GM12878 (cell line): Measurements from ENCODE around the gene LRP1B. TPM values are rescaled to one million over a fixed set of nuclear protein-coding genes. Genes with fewer than 3 reads are reported as not detected.

Experiments
- ATAC-seq: fragments of 200-7000 bp; cut with Tn5 transposase; 3 replicates; pipeline ENCODE4 v1.9.1; 2020; ENCODE audit warnings: mild to moderate bottlenecking, moderate library complexity
- BruUV-seq: library from RNA; stranded (reverse); fragments of 400-500 nt; replicated peaks from 2 replicates; lab custom pipeline; 2021; lab: Mats Ljungman, UMichigan
- CTCF ChIA-PET: fragments of 300-600 bp; sonication (Branson Sonifier 250); formaldehyde crosslinking; extraction: SDS; loops from one replicate; lab custom pipeline; 2021; ENCODE audit warnings: inconsistent platforms; lab: Yijun Ruan, JAX
- POLR2A ChIA-PET: fragments of 350-600 bp; formaldehyde crosslinking; extraction: SDS; loops from one replicate; lab custom pipeline; 2021; ENCODE audit warnings: inconsistent platforms; lab: Charles Lee
- RAD21 ChIA-PET: fragments of 300-600 bp; sonication (Branson Sonifier 250); formaldehyde crosslinking; loops from one replicate; lab custom pipeline; 2023; ENCODE audit warnings: antibody characterized with exemption; ENCODE audit not compliant: unreplicated experiment; lab: Charles Lee
- SMC1A ChIA-PET: fragments of 300-600 bp; sonication (Branson Sonifier 250); formaldehyde crosslinking; loops from one replicate; lab custom pipeline; 2023; ENCODE audit not compliant: unreplicated experiment, uncharacterized antibody; lab: Charles Lee
- DNase-seq: peaks from one replicate; pipeline ENCODE4 v3.0.0-alpha.2; 2011; ENCODE audit warnings: low read depth, low spot score
- FAIRE-seq: peaks from 3 replicates; lab custom pipeline; 2011; peaks lifted over from hg19 to GRCh38; lab: Jason Lieb, UNC
- H2AFZ ChIP-seq: 2 replicates; pipeline ENCODE4 v1.6.0; 2011; ENCODE audit warnings: low read depth, low read length, control low read depth; ENCODE audit not compliant: control insufficient read depth
- H3K27ac ChIP-seq: 2 replicates; pipeline ENCODE4 v1.5.1; 2011; ENCODE audit warnings: control low read depth; ENCODE audit not compliant: control insufficient read depth, insufficient read depth
- H3K27me3 ChIP-seq, 2 experiments: replicated peaks in 1 of 2; 2 replicates each; pipeline versions ENCODE4 v1.6.0 to v1.6.1; 2011; ENCODE audit warnings: low read length in 1 of 2; ENCODE audit not compliant: control insufficient read depth in 2 of 2, insufficient read depth in 2 of 2
- H3K36me3 ChIP-seq, 2 experiments: 2 replicates each; pipeline ENCODE4 v1.5.1; 2011; ENCODE audit warnings: low read length in 1 of 2; ENCODE audit not compliant: control insufficient read depth in 2 of 2, insufficient read depth in 2 of 2
- H3K4me1 ChIP-seq: 2 replicates; pipeline ENCODE4 v1.6.1; 2011; ENCODE audit warnings: mild to moderate bottlenecking, low read length, moderate library complexity, mixed read lengths; ENCODE audit not compliant: control insufficient read depth, insufficient read depth
- H3K4me2 ChIP-seq: 2 replicates; pipeline ENCODE4 v1.6.0; 2011; ENCODE audit warnings: control low read depth; ENCODE audit not compliant: control insufficient read depth, insufficient read depth
- H3K4me3 ChIP-seq: fragments of 200-600 bp; sonication (generic); 2 replicates; pipeline ENCODE4 v1.5.1; 2016
- H3K79me2 ChIP-seq: 2 replicates; pipeline ENCODE4 v1.6.0; 2011; ENCODE audit warnings: low read length; ENCODE audit not compliant: control insufficient read depth, insufficient read depth
- H3K9ac ChIP-seq: 2 replicates; pipeline ENCODE4 v1.8.0; 2011; ENCODE audit warnings: low read length, control low read depth, mixed read lengths; ENCODE audit not compliant: control insufficient read depth, insufficient read depth
- H3K9me3 ChIP-seq: replicated peaks from 3 replicates; pipeline ENCODE4 v1.5.1; 2011; ENCODE audit warnings: mild to moderate bottlenecking, low read length; ENCODE audit not compliant: control insufficient read depth, insufficient read depth
- H4K20me1 ChIP-seq: 2 replicates; pipeline ENCODE4 v1.6.0; 2011; ENCODE audit not compliant: control insufficient read depth, insufficient read depth
- BRCA1 ChIP-seq: IDR thresholded peaks from 2 replicates; pipeline ENCODE4 v1.6.1; 2011; ENCODE audit warnings: low read depth, low read length, improper control_type of control experiment
- CHD2 ChIP-seq: IDR thresholded peaks from 2 replicates; pipeline ENCODE4 v1.6.1; 2011; ENCODE audit warnings: low read depth, low read length, improper control_type of control experiment, borderline replicate concordance
- DPF2 ChIP-seq: fragments of 450-650 bp; IDR thresholded peaks from 2 replicates; pipeline ENCODE4 v1.6.1; 2017; ENCODE audit warnings: mild to moderate bottlenecking
- MTA3 ChIP-seq: IDR thresholded peaks from 2 replicates; pipeline ENCODE4 v1.6.1; 2012; ENCODE audit warnings: low read length, inconsistent platforms, borderline replicate concordance
- STAT3 ChIP-seq: IDR thresholded peaks from 2 replicates; pipeline ENCODE4 v1.6.1; 2011; ENCODE audit warnings: low read depth, low read length, improper control_type of control experiment
- TARDBP ChIP-seq: IDR thresholded peaks from 2 replicates; pipeline ENCODE4 v1.6.1; 2016; ENCODE audit warnings: borderline replicate concordance
- ZBED1 ChIP-seq: IDR thresholded peaks from 2 replicates; pipeline ENCODE4 v1.6.1; 2016; ENCODE audit warnings: borderline replicate concordance
- WGBS: methylation state at CpG from one replicate; pipeline ENCODE4 v1.1.6; 2016; ENCODE audit warnings: low lambda C conversion rate; ENCODE audit not compliant: insufficient replicate concordance, insufficient coverage; ENCODE audit errors: missing lambda C conversion rate; 5-methylcytosine and 5-hydroxymethylcytosine counted together
- in situ Hi-C: fragments of 300-500 bp; cut with MboI; formaldehyde crosslinking; loops from 9 replicates; pipeline ENCODE4 v1.14.3; 2018; ENCODE audit warnings: mixed read lengths
- intact Hi-C: fragments of 100-400 bp; cut with micrococcal nuclease; formaldehyde crosslinking; loops from one replicate; pipeline ENCODE4 v1.14.2; 2022; ENCODE audit not compliant: unreplicated experiment
- polyA plus RNA-seq, 11 experiments: library from polyadenylated mRNA; depleted of rRNA in 4 of 11; unstranded in 6 of 11; stranded (reverse) in 5 of 11; fragments of >200 nt; fragmentation: Nextera tagmentation in 4 of 11; fragmentation: Illumina TruSeq in 1 of 11; extraction: Ambion mirVana in 4 of 11; extraction: Trizol in 1 of 11; gene quantifications; 1 replicate in 1 of 11; 2 replicates in 10 of 11; pipeline versions ENCODE4 v1.2.1 to v1.2.3, GENCODE V29; 2011 to 2016; ENCODE audit warnings: inconsistent platforms in 2 of 11, missing spikeins in 2 of 11, low read depth in 1 of 11
- total RNA-seq, 4 experiments: library from RNA; depleted of rRNA in 3 of 4; stranded (reverse); fragments of >200 nt in 3 of 4; fragmentation: Illumina TruSeq in 1 of 4; extraction: Trizol in 1 of 4; gene quantifications; 2 replicates each; pipeline versions ENCODE4 v1.2.1 to v1.2.3, GENCODE V29; 2013 to 2021
- TF ChIP-seq, protein P1 (sequence below): fragments of 450-650 bp; IDR thresholded peaks from 2 replicates; pipeline ENCODE4 v1.6.1; 2016; ENCODE audit warnings: mild to moderate bottlenecking, moderate library complexity, borderline replicate concordance
- TF ChIP-seq, protein P2 (sequence below): IDR thresholded peaks from 2 replicates; pipeline ENCODE4 v1.6.1; 2012; ENCODE audit warnings: low read depth, low read length, improper control_type of control experiment

Gene LRP1B
- total and polyA plus RNA-seq, 10 of the 15 experiments (the other 5 are each of a cell fraction or from before 2014, with no cell fraction given) = under 0.01 to 0.06 (median 0.03) TPM; not detected in 5

DNA sequence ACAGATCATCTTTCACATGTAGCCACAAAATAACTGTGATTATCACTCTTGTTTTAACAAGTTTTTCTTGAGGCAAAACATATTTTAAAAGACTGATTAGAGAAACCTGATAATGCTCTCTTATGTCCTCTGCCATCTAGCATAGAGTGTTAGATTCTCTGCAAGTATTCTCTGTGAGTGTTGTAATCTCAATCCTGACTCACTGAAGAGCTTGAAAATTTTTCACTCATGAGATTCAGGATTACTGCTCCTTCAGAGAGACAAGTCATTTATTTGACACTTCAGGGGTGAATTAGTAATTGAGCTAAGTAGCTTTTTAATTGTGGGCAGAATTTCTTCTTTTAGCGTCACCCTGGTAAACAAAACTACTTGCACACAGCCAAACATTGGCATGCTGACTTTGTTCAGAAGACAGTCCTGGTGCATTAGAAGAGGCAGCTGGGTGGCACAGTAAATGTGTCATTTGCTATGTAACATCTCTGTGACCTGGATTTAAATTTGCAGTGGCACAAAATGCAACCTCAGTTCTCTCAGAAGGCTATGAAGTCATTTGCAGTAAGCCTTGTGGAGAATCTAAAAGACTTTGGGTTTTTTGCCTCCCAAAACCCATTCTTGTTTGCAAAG is 172.9 kb downstream of the LRP1B start (continued):
- TF ChIP-seq, protein P1, sequence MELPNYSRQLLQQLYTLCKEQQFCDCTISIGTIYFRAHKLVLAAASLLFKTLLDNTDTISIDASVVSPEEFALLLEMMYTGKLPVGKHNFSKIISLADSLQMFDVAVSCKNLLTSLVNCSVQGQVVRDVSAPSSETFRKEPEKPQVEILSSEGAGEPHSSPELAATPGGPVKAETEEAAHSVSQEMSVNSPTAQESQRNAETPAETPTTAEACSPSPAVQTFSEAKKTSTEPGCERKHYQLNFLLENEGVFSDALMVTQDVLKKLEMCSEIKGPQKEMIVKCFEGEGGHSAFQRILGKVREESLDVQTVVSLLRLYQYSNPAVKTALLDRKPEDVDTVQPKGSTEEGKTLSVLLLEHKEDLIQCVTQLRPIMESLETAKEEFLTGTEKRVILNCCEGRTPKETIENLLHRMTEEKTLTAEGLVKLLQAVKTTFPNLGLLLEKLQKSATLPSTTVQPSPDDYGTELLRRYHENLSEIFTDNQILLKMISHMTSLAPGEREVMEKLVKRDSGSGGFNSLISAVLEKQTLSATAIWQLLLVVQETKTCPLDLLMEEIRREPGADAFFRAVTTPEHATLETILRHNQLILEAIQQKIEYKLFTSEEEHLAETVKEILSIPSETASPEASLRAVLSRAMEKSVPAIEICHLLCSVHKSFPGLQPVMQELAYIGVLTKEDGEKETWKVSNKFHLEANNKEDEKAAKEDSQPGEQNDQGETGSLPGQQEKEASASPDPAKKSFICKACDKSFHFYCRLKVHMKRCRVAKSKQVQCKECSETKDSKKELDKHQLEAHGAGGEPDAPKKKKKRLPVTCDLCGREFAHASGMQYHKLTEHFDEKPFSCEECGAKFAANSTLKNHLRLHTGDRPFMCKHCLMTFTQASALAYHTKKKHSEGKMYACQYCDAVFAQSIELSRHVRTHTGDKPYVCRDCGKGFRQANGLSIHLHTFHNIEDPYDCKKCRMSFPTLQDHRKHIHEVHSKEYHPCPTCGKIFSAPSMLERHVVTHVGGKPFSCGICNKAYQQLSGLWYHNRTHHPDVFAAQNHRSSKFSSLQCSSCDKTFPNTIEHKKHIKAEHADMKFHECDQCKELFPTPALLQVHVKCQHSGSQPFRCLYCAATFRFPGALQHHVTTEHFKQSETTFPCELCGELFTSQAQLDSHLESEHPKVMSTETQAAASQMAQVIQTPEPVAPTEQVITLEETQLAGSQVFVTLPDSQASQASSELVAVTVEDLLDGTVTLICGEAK = no peak
- TF ChIP-seq, protein P2, sequence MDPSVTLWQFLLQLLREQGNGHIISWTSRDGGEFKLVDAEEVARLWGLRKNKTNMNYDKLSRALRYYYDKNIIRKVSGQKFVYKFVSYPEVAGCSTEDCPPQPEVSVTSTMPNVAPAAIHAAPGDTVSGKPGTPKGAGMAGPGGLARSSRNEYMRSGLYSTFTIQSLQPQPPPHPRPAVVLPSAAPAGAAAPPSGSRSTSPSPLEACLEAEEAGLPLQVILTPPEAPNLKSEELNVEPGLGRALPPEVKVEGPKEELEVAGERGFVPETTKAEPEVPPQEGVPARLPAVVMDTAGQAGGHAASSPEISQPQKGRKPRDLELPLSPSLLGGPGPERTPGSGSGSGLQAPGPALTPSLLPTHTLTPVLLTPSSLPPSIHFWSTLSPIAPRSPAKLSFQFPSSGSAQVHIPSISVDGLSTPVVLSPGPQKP = no peak
- TF ChIP-seq ZBED1 (no peak), STAT3 (no peak), BRCA1 (no peak), TARDBP (no peak)
- TF ChIP-seq, all 136 proteins: peak for 0

DNA sequence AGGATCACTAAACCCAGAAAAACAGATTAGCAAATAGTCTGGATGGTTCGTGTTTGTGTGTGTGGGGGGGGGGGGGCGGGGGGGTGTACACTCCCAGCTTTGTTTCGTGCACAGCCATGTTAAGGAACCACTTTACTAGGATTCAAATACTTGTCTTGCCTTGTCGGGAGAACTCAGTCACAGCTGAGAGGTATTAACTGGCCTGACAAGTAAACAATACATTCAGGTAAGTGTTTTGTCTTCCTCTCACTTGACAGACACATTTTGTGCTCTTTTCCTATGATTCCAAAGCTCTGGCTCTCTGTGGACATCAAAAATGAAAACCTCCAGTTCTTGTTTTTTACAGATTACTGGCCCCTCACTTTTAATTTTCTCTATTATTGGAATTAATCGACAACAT is 173.5 kb downstream of the LRP1B start:
- POLR2A ChIA-PET = no interaction called here
- H3K9ac ChIP-seq = no peak overlapping the region
- no TSS peak for BruUV-seq
- no peak for ATAC-seq
- FAIRE-seq = no peak
- no peak for TF ChIP-seq DPF2
- no peak for TF ChIP-seq CHD2
- no peak for TF ChIP-seq MTA3
- no peak for DNase-seq
- no peaks in the 10 kb centered on the region for H3K4me1 ChIP-seq
- 9% methylated on average over 5 of the region's 5 CpGs for WGBS
- H3K36me3 ChIP-seq = no peaks in the 10 kb centered on the region
- no peak overlapping the region for H3K4me3 ChIP-seq
- in situ Hi-C loops = no loop called here
- no peaks in the 10 kb centered on the region for H3K9me3 ChIP-seq
- no peak overlapping the region for H3K27ac ChIP-seq
- no peaks in the 10 kb centered on the region for H3K27me3 ChIP-seq
- CTCF ChIA-PET = no interaction called here
- RAD21 ChIA-PET = no interaction called here
- SMC1A ChIA-PET = no interaction called here
- H3K4me2 ChIP-seq = no peak overlapping the region
- H3K79me2 ChIP-seq = no peaks in the 10 kb centered on the region
- no peak overlapping the region for H2AFZ ChIP-seq
- H4K20me1 ChIP-seq = no peaks in the 10 kb centered on the region
- intact Hi-C loops = no loop called here
